ENCODE data around the gene HEXIM2.

DNA sequence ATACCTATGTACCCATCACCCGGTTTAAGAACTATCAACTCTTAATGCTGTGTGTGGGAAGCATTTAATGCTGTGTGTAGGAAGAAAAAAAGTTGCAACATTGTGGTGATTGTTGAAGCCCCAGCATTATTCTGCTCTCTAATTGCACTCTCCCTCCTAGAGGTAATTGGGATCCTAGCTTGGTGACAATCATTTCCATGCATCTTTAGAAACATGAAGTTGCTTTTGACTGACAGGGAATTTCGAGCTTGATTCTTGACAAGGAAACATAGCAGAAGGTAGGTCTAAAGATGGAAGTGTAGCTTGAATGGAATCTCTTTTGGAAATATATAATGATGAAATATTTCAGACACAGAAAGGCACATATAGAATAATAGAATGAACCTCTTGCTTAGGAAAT lies 27.3 kb downstream of the HEXIM2 start:
- TF ChIP-seq EZH2 (IDR thresholded peaks at IDR 0.05) = no peak
- no peak for TF ChIP-seq POLR2AphosphoS5 (IDR thresholded peaks at IDR 0.05; ENCODE audit: borderline replicate concordance, low read depth, low read length)
- no peak for TF ChIP-seq FOXP2 (optimal IDR thresholded peaks at IDR 0.05; ENCODE audit: control extremely low read depth, extremely low read length, insufficient read depth)

All from SK-N-MC (cell line).